ENCODE data around the gene HSPBP1.

DNA sequence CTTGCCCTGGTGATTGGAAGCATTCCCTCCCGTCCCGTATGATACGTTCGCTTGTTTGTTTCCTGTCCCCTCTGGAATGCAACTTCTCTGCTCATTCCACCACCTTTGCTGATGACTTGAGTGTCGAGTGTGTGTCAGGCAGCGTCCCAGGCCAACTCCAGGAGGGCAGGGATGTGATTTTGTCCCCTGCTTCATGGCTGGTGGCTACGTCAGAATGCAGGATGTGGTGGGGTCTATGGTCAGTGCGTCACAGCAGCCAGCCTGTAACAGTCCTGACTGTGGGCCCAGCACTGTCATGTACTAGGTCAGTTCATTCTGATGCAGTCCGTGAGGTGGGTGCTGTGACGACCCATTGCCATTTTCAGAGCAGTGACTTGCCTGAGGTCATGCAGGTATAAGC is 20.1 kb upstream of the HSPBP1 start:
- TF ChIP-seq, protein P1, sequence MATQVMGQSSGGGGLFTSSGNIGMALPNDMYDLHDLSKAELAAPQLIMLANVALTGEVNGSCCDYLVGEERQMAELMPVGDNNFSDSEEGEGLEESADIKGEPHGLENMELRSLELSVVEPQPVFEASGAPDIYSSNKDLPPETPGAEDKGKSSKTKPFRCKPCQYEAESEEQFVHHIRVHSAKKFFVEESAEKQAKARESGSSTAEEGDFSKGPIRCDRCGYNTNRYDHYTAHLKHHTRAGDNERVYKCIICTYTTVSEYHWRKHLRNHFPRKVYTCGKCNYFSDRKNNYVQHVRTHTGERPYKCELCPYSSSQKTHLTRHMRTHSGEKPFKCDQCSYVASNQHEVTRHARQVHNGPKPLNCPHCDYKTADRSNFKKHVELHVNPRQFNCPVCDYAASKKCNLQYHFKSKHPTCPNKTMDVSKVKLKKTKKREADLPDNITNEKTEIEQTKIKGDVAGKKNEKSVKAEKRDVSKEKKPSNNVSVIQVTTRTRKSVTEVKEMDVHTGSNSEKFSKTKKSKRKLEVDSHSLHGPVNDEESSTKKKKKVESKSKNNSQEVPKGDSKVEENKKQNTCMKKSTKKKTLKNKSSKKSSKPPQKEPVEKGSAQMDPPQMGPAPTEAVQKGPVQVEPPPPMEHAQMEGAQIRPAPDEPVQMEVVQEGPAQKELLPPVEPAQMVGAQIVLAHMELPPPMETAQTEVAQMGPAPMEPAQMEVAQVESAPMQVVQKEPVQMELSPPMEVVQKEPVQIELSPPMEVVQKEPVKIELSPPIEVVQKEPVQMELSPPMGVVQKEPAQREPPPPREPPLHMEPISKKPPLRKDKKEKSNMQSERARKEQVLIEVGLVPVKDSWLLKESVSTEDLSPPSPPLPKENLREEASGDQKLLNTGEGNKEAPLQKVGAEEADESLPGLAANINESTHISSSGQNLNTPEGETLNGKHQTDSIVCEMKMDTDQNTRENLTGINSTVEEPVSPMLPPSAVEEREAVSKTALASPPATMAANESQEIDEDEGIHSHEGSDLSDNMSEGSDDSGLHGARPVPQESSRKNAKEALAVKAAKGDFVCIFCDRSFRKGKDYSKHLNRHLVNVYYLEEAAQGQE (IDR thresholded peaks at IDR 0.05; ENCODE audit: insufficient read depth in 1 of 2, low read depth in 2 of 2, low read length in 2 of 2): no peak
- no peak for TF ChIP-seq TAF1 (IDR thresholded peaks at IDR 0.05; ENCODE audit: borderline replicate concordance, insufficient read depth, low read length)
- TF ChIP-seq SIN3A (IDR thresholded peaks at IDR 0.05; ENCODE audit: borderline replicate concordance, insufficient read depth, low read length): no peak
- TF ChIP-seq POLR2AphosphoS5 (IDR thresholded peaks at IDR 0.05; ENCODE audit: low read depth, low read length): no peak
- TF ChIP-seq FOXP2 (optimal IDR thresholded peaks at IDR 0.05; ENCODE audit: borderline replicate concordance, extremely low read depth, extremely low read length, insufficient read depth): no peak
